K562 (cell line): ENCODE measurements around the gene ZNF513. TPM values are rescaled to one million over a fixed set of nuclear protein-coding genes. Genes with fewer than 3 reads are reported as not detected.

Source experiments
- CXXC5 ChIP-seq: fragments of 250-450 bp; sonication (Bioruptor Pico); IDR thresholded peaks from 2 replicates; pipeline ENCODE4 v1.8.0; 2022; ENCODE audit warnings: inconsistent platforms, mild to moderate bottlenecking, moderate library complexity
- E2F3 ChIP-seq: fragments of 250-450 bp; sonication (Bioruptor Pico); IDR thresholded peaks from 2 replicates; pipeline ENCODE4 v1.4.0; 2020; ENCODE audit warnings: mild to moderate bottlenecking
- HLTF ChIP-seq: fragments of 450-650 bp; IDR thresholded peaks from 2 replicates; pipeline ENCODE4 v1.6.1; 2016
- ILK ChIP-seq: fragments of 450-650 bp; IDR thresholded peaks from 2 replicates; pipeline ENCODE4 v1.6.1; 2016; ENCODE audit warnings: missing genetic modification characterization, low read depth, mild to moderate bottlenecking, missing compliant biosample characterization, moderate library complexity, borderline replicate concordance
- JUN ChIP-seq, 2 experiments: sonication (generic) in 1 of 2; formaldehyde crosslinking in 1 of 2; IDR thresholded peaks; 2 replicates each; pipeline versions ENCODE4 v1.6.1 to v1.8.0; 2012 to 2022; ENCODE audit warnings: borderline replicate concordance in 2 of 2, mild to moderate bottlenecking in 2 of 2, improper control_type of control experiment in 1 of 2, low read depth in 1 of 2, low read length in 1 of 2, missing genetic modification reagents in 1 of 2
- MAX ChIP-seq: sonication (generic); formaldehyde crosslinking; IDR thresholded peaks from 2 replicates; pipeline ENCODE4 v1.9.0; 2022; ENCODE audit warnings: mild to moderate bottlenecking, missing genetic modification reagents
- MAZ ChIP-seq, 2 experiments: fragments of 450-650 bp in 1 of 2; sonication (generic) in 1 of 2; formaldehyde crosslinking; IDR thresholded peaks in 1 of 2; conservative IDR thresholded peaks in 1 of 2; 2 replicates each; pipeline versions ENCODE4 v1.4.0 to v1.5.0; 2020; ENCODE audit warnings: mild to moderate bottlenecking in 1 of 2, missing genetic modification reagents in 1 of 2
- NBN ChIP-seq: fragments of 450-650 bp; IDR thresholded peaks from 2 replicates; pipeline ENCODE4 v1.6.1; 2016; ENCODE audit warnings: low read depth, mild to moderate bottlenecking
- NEUROD1 ChIP-seq: fragments of 150-350 bp; IDR thresholded peaks from 2 replicates; pipeline ENCODE4 v1.6.1; 2014; ENCODE audit warnings: borderline replicate concordance, low read length, low read depth; ENCODE audit not compliant: partially characterized antibody
- SIX5 ChIP-seq, 2 experiments: IDR thresholded peaks; 2 replicates each; pipeline ENCODE4 v1.6.1; 2011; ENCODE audit warnings: low read length in 2 of 2, borderline replicate concordance in 1 of 2, low read depth in 1 of 2, mild to moderate bottlenecking in 1 of 2, moderate library complexity in 1 of 2; ENCODE audit not compliant: insufficient read depth in 1 of 2
- SOX6 ChIP-seq: fragments of 450-650 bp; IDR thresholded peaks from 2 replicates; pipeline ENCODE4 v1.6.1; 2014; ENCODE audit warnings: mild to moderate bottlenecking
- SREBF1 ChIP-seq: fragments of 150-350 bp; IDR thresholded peaks from 2 replicates; pipeline ENCODE4 v1.6.1; 2014; ENCODE audit warnings: antibody characterized with exemption, low read depth, low read length, borderline replicate concordance
- THRAP3 ChIP-seq: fragments of 450-650 bp; IDR thresholded peaks from 2 replicates; pipeline ENCODE4 v1.6.1; 2016; ENCODE audit warnings: mild to moderate bottlenecking, inconsistent platforms, borderline replicate concordance
- ZKSCAN1 ChIP-seq: fragments of 150-350 bp; IDR thresholded peaks from 2 replicates; pipeline ENCODE4 v1.6.1; 2016; ENCODE audit warnings: low read depth, low read length
- ZKSCAN8 ChIP-seq: fragments of 200-800 bp; sonication (Bioruptor generic); IDR thresholded peaks from 2 replicates; pipeline ENCODE4 v1.6.1; 2016; ENCODE audit warnings: missing genetic modification characterization, missing compliant biosample characterization
- ZNF398 ChIP-seq: fragments of 250-450 bp; sonication (Bioruptor Pico); IDR thresholded peaks from 2 replicates; pipeline ENCODE4 v1.8.0; 2021; ENCODE audit warnings: moderate library complexity, mild to moderate bottlenecking, inconsistent platforms
- ZNF639 ChIP-seq, 2 experiments: fragments of 200-800 bp in 1 of 2; sonication (Bioruptor generic) in 1 of 2; sonication (generic) in 1 of 2; formaldehyde crosslinking in 1 of 2; IDR thresholded peaks in 1 of 2; conservative IDR thresholded peaks in 1 of 2; 2 replicates each; pipeline versions ENCODE4 v1.5.0 to v1.6.1; 2016 to 2020; ENCODE audit warnings: missing compliant biosample characterization in 1 of 2, missing genetic modification characterization in 1 of 2, missing genetic modification reagents in 1 of 2
- polyA plus RNA-seq, 8 experiments: library from polyadenylated mRNA; depleted of rRNA in 4 of 8; stranded (reverse) in 5 of 8; unstranded in 3 of 8; fragments of >200 nt; fragmentation: Nextera tagmentation in 2 of 8; fragmentation: Illumina TruSeq in 1 of 8; extraction: Ambion mirVana in 2 of 8; extraction: Trizol in 1 of 8; gene quantifications; 2 replicates each; pipeline versions ENCODE4 v1.2.1 to v1.2.3, GENCODE V29; 2011 to 2014; ENCODE audit warnings: inconsistent platforms in 1 of 8, missing spikeins in 1 of 8
- total RNA-seq, 7 experiments: library from RNA; depleted of rRNA in 6 of 7; stranded (reverse); fragments of >200 nt in 6 of 7; fragmentation: Illumina TruSeq in 2 of 7; extraction: Trizol in 2 of 7; gene quantifications; 2 replicates each; pipeline versions ENCODE4 v1.2.1 to v1.2.3, GENCODE V29; 2011 to 2021; ENCODE audit warnings: low replicate concordance in 1 of 7
- TF ChIP-seq, protein P1 (sequence below): fragments of 450-650 bp; formaldehyde crosslinking; conservative IDR thresholded peaks from 2 replicates; pipeline ENCODE4 v1.4.0; 2022; ENCODE audit warnings: mild to moderate bottlenecking, missing genetic modification characterization
- TF ChIP-seq, protein P2 (sequence below): fragments of 450-650 bp; IDR thresholded peaks from 2 replicates; pipeline ENCODE4 v1.6.1; 2016

ZNF513 gene
- total and polyA plus RNA-seq, 9 of the 15 experiments (the other 6 are each of a cell fraction or from before 2014, with no cell fraction given): 0.04 to 13.6 (median 4.4) TPM

DNA sequence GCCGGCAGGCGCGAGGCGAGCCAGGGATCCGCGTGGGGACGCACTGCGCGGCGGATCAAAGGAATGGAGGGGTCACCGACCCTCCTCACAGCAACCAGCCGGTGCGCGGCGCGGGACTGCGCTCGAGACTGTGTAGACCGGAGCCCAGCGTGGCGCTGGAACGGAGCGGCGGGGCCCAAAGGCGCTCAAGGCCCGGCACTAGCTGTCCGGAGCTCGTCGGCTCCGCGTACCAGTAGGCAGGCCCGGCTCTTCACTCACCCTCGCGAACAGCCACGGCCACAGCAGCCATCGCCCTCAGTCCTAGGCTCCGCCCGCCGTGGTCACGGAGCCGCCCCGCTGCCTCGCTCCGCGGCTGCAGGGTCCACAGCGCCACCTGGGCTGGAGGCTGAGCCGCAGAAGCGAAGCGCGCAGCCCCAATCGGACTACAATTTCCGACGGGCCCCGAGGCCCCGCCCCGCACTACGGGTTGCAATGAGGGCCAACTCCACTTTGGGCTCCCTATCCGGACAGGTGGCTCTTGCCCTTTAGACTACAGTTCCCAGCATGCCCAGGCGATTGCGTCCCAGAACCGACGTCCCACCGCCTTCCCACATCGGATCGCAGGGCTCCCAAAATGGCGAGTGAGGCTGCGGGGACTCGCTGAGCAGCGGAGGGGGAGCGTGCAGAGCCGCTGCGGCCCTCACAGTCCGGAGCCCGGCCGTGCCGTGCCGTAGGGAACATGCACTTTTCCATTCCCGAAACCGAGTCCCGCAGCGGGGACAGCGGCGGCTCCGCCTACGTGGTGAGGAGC, 10.3 kb downstream of the ZNF513 start, which contains the start of the genes EIF2B4 and SNX17 (continued):
- TF ChIP-seq, protein P1, sequence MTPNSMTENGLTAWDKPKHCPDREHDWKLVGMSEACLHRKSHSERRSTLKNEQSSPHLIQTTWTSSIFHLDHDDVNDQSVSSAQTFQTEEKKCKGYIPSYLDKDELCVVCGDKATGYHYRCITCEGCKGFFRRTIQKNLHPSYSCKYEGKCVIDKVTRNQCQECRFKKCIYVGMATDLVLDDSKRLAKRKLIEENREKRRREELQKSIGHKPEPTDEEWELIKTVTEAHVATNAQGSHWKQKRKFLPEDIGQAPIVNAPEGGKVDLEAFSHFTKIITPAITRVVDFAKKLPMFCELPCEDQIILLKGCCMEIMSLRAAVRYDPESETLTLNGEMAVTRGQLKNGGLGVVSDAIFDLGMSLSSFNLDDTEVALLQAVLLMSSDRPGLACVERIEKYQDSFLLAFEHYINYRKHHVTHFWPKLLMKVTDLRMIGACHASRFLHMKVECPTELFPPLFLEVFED (CRISPR knock-in tag): no peak
- TF ChIP-seq CXXC5 (CRISPR knock-in tag): peak; percentile 96
- TF ChIP-seq, protein P2, sequence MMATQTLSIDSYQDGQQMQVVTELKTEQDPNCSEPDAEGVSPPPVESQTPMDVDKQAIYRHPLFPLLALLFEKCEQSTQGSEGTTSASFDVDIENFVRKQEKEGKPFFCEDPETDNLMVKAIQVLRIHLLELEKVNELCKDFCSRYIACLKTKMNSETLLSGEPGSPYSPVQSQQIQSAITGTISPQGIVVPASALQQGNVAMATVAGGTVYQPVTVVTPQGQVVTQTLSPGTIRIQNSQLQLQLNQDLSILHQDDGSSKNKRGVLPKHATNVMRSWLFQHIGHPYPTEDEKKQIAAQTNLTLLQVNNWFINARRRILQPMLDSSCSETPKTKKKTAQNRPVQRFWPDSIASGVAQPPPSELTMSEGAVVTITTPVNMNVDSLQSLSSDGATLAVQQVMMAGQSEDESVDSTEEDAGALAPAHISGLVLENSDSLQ: peak; percentile 14; the same call in 1 of the 2 replicates
- peak in 1 of 2 experiments; percentile 91 for TF ChIP-seq MAZ (CRISPR knock-in tag; conservative IDR thresholded peaks at IDR 0.05 in 1 of 2, IDR thresholded peaks at IDR 0.05 in 1 of 2)
- TF ChIP-seq ZNF639 (CRISPR knock-in tag; conservative IDR thresholded peaks at IDR 0.05 in 1 of 2, IDR thresholded peaks at IDR 0.05 in 1 of 2): peak in 1 of 2 experiments; percentile 88; a peak in 2 of 4 replicates
- TF ChIP-seq THRAP3: no peak
- TF ChIP-seq NBN: peak; percentile 66; the same call in 1 of the 2 replicates
- TF ChIP-seq JUN (IDR thresholded peaks at IDR 0.05; ENCODE audit: borderline replicate concordance, low read depth, low read length): peak; percentile 84
- TF ChIP-seq JUN (CRISPR knock-in tag; IDR thresholded peaks at IDR 0.05; ENCODE audit: borderline replicate concordance): peak; percentile 85; the same call in 1 of the 2 replicates
- TF ChIP-seq E2F3 (CRISPR knock-in tag): no peak
- peak; percentile 77; the same call in 1 of the 2 replicates for TF ChIP-seq SREBF1
- no peak for TF ChIP-seq ZNF398 (CRISPR knock-in tag)
- peak; percentile 63; the same call in 1 of the 2 replicates for TF ChIP-seq SOX6
- 0 out of 2 replicates have a peak, but pooled peaks have one; percentile 68 for TF ChIP-seq ZKSCAN1
- peak; percentile 97 for TF ChIP-seq NEUROD1
- TF ChIP-seq ZKSCAN8 (CRISPR knock-in tag): no peak
- peak; percentile 97 to 98 for TF ChIP-seq SIX5 (IDR thresholded peaks at IDR 0.05; ENCODE audit: borderline replicate concordance in 1 of 2, insufficient read depth in 1 of 2, low read depth in 1 of 2, low read length in 2 of 2)
- TF ChIP-seq MAX: peak; percentile 96
- peak; percentile 25; the same call in 1 of the 2 replicates for TF ChIP-seq HLTF
- TF ChIP-seq ILK: no peak
